ENCODE results near the gene SLC15A3.
A peak's percentile ranks its signal among the peaks of the same experiment; 100 is the strongest.

The SLC15A3 gene

DNA sequence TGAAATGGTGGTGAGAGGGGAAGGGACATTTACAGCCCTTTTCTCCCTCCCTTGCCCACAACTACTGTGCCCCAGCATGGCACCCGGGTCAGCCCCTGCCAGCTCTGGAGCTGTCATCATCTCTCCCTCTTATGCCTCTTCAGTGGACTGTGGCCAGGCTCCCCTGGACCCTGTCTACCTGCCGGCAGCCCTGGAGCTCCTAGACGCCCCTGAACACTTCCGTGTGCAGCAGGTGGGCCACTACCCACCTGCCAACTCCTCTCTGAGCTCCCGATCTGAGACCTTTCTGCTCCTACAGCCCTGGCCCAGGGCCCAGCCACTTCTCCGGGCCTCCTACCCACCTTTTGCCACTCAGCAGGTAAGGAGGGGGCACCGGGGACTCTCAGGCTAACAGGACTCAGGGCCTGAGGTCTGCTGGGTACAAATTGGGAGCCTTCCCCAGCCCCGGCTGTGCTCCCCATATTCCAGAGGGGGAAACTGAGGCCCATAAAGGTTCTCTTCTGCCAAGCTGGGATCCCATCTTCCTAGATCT lies 24.8 kb downstream of the SLC15A3 start:
- DNase-seq, result no peak

DNA sequence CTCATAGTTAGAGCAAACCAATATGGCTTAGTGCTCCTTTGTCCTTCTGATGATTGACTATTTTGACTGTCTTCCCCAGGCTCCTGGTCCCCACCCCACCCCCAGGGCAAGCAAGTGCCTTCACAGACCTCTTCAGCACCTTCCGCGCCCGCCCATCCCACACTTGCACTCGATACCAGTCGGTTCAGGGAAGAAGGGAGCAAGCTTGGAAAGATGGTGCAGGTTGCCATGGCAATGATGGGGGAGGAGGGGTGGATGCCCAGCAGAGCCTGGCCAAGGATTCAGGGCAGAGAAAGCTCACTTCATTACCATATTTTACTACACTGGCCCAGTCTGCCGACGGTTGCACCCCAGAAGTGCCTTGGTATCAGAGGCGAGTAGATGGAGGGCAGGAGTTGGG lies 25.5 kb downstream of the SLC15A3 start:
- DNase-seq, result no peak

DNA sequence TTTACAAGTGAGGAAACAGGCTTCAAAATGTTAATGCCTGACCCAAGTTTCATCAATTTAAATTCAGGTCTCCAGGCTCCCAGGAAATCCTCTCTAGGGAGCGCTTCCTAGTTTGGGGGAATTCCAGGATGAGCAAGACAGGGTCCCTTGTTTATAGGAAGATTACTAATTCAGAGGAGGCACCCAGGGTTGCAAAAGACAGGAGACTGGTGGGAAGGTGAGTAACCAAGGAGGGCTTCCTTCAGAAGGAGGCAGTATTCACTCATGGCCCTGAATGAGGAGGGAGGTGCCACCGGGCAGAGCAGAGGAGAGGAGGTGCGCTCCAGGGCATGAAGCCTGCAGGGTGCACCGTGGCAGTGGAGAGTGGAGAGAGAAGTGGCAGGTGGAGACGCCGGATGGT lies 26.1 kb downstream of the SLC15A3 start:
- DNase-seq, result no peak

DNA sequence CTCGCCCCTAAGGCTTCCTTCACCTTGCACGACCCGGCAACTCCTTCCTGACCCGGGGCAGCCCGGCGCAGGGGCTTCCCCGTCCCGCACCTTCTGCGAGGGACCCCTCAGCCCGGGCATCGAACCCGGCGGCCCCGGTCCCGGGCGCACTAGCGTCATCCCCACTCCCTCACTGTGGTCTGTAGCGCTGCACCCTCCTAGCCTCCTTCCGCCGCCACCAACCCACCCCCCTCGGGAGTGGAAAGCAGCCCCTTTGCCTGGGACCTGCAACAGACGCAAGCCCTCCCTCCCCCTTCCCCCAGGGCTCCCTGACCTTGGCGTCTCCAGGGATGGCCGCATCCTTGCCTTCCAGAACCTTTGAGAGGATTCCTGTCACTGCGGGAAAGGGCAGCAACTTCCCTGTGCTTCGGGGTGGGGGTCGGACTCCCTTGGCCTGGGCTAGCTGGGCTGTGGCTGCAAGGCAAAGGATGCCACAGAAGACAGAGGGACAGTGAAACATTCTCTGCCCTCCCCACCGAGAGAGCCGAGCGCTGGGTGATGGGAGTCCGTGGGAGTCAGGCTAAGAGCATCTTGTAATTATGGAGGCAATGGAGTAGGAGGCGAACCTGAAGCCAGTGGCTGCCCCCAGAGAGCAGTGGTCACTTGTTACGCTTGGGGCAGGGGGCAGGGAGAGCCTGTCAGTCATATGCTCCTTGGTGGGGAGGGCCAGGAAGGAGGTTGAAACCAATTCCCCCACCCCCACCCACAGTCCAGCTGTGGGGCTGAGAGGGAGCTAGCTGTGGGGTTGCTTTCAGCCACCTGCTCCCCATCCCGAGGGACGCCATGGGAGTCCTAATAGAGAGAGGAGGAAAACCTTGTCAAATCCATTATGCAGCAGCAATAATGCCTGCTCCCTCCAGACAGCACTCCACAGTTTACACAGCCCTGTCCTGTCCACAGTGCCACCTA lies 26.8 kb downstream of the SLC15A3 start:
- DNase-seq, result no peak

DNA sequence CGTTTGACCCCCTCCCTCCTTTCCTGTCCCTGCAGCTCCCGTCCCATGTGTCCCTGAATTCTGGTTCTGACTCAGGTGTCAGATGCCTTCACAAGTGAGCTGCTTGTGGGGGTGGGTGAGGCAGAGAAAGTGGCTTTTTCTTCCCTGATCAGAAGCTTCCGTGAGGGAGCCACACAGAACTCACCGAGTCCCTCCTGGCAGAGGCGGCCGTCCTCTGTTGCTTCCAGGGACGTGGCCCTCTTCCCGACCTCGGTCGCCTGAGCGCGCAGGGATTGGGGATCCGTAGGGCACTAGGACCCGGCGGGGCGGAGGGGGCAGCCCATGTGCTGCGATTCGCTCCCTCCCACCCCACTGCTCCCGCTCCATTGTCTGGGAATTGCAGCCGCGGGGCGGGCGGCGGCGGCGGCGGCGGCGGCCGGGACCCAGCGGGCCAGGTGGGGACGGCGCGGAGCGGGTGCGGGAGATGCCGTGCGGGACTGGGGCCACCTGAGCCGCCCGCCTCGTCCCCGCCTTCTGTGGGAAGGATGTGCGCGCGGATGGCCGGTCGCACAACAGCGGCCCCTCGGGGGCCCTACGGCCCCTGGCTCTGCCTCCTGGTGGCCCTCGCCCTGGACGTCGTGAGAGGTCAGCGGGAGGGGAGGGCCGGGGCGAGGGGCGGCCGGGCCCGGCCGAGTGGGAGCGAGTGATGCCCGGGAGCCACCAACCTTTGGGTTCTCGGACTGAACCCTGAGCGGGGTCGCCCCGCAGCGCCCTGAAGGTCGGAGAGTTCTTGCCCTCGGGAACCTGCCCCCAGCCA lies 27.7 kb downstream of the SLC15A3 start, which contains the start of gene TMEM132A:
TMEM132A (plus strand) TSS at position 351 of the 796 bp plus-strand sequence; CDS start at position 525, 174 bp downstream.
- peak; percentile 66 for DNase-seq

DNA sequence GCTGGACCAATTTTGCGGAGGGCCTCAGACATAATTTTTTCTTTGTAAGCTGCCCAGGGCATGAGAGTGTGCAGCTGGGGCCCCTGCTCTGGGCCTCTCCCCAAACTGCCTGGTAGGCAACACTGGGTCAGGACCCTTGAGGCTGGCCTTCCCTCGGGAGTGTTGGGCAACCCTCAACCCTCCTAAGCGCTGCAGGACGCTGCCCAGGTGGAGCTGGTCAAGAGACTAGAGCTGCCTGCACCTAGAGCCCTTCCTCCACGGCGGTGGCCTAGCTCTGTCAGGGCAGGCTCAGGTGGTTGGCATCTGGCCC lies 28.2 kb downstream of the SLC15A3 start:
- no peak for DNase-seq

DNA sequence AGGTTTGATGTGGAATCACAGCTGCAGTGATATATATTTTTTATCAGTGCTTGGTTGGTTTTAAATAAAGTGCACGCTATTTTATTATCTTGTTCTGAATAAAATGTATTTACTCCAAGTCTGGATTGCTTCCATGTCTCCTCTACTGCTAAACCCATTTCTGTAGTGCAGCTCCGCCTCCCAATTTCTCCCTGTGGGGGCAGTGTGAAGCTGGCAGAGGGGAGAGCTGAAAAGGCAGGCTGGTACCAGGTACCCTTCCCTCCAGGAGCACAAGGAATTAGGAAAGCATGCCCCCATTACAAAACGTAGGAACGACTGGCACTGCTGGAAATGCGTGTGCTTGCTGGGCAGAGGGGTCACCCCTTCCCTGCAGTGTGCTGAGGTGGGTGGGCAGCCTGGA lies 28.6 kb downstream of the SLC15A3 start:
- no peak for DNase-seq

DNA sequence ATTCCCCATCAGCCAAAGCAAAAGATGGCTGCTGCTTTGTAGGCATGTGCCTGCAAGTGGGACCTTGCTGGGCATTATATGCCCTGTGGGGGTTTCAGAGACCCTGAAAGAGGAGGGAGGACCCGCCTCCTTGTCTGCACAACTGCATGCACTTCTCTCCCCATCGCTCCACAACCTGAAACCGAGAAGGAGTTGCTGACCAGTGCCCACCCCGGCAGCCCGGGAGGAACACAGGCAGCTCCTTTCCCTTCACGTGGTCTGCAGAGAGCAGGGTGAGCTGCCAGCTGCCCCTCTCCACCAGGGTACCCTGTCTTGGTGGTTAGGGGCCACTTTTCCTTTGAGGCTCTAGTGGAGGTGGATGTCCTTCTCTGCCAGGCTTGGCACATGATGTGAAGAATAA lies 29.1 kb downstream of the SLC15A3 start:
- DNase-seq, result no peak

DNA sequence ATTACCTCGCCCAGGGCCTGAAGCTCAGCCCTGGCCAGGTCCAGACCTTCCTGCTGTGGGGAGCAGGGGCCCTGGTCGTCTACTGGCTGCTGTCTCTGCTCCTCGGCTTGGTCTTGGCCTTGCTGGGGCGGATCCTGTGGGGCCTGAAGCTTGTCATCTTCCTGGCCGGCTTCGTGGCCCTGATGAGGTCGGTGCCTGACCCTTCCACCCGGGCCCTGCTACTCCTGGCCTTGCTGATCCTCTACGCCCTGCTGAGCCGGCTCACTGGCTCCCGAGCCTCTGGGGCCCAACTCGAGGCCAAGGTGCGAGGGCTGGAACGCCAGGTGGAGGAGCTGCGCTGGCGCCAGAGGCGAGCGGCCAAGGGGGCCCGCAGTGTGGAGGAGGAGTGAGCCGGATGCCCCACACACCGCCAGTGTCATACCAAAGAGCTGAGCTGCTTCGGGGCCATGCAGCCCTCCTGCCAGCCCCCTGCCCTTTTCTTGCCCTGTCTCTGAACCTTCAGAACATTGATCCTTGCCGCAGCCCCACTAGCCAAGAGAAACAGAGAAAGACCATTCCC lies 30.1 kb downstream of the SLC15A3 start:
- no peak for DNase-seq

DNA sequence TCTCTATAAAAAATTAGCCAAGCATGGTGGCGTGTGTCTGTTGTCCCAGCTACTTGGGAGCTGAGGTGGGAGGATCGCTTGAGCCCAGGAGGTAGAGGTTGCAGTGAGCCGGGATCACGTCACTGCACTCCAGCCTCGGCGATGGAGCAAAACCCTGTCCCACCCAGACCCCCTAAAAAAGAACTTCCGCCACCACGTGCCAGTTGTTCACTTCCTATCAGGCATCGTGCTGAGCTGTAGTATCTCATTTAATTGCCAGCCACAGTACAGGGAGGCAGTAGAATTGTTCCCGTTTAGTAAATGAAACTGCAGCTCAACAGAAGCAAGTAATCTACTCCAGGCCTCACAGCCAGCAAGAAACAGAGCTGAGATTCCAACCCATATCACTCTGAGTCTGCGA lies 30.7 kb downstream of the SLC15A3 start:
- DNase-seq, result no peak

DNA sequence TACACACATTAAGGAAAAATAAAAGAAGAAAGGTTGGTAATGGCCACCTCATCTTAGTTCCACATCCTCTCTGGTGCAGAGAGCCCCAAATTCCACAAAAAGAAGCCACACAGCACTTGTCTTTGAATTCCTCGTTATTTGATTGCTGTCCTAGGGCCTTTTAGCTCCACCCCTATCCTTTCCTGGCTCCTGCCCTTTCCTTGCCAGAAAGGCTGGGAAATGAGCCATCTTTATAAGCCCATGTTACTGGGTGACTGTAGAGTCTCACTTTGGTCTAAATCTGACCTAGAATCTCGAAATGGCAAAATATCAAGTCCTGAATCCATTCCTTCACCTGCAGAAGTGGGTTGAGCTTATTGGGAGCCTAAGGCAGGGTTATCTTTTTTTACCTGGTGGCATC lies 32.0 kb downstream of the SLC15A3 start:
- no peak for DNase-seq

DNA sequence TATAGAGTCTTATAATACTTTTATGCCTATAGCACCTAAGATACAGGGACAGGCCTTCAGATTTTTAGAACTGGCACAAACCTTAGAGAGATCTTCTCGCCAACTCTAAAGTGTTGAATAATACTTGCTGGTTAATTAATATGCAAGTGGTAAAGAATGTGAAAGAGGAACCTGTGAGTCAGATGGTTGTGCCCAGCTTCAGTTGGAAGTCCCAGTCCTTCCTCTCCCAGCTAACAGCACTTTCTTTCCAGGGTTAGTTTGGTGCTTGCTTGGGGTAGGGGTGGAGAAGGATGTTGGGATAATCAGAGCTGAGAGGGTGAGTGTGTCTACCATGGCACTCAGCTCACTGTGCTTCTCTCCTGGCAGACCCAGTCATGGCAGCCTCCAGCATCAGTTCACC lies 32.7 kb downstream of the SLC15A3 start:
- DNase-seq, result no peak

DNA sequence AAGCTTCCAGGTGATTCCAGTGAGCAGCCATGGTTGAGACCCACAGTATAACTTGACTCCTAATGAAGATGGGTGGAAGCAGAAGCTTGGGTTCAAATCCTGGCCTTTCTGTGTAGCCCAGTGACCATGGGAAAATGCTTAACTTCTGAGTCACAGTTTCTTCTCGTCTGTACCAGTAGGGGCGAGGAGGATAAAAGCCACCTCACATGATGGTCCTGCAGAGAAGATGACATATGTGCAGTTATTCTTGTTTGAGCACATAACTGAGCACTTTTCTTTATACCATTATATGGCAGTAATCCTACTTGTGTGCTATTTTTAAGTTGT lies 33.1 kb downstream of the SLC15A3 start:
- DNase-seq, result no peak

DNA sequence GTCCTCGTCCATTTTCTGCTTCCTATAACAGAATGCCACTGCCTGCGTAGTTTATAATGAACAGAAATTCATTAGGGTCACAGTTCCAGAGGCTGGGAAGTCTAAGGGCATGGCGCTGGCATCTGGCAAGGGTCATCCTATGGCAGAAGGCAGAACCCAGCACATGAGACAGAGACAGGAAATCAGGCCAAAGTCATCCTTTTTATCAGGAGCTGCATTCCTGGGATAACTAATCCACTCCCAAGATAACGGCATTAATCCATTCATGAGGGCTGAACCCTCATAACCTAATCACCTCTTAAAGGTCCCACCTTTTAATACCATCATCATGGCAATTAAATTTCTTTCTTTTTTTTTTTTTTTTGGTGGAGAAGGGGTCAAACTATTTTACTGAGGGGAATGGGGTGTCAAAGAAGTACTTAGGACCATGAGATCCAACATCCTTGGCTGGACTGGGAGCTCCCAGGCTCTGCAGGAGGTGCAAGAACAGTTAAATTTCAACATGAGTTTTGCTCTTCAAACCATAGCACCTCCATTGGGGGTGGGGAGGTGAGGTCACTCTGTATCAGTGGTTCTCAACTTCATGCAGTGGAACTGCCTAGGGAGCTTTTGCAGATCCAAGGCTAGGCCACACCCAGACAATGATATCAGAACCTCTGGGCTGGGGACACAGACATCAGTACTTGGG lies 33.6 kb downstream of the SLC15A3 start:
- no peak for DNase-seq

DNA sequence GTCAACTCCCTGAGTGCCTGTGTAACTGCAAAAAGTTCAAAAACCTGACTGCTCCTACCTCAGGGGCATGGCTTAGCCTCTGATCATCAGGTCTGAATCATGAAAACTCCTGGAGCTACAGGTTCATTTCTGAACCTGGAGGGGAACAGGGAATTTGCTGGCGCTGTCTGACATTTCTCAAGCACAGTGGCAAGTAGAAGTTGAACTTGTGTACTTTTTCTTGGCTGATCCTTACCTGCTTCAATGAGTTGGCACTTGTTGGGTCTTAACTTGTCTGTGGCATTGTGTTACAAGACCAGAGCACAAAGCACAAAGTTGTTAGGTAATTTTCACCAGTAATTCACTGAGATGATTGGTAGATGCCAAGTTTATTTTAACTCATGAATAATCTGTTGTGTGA lies 34.7 kb downstream of the SLC15A3 start:
- no peak for DNase-seq

DNA sequence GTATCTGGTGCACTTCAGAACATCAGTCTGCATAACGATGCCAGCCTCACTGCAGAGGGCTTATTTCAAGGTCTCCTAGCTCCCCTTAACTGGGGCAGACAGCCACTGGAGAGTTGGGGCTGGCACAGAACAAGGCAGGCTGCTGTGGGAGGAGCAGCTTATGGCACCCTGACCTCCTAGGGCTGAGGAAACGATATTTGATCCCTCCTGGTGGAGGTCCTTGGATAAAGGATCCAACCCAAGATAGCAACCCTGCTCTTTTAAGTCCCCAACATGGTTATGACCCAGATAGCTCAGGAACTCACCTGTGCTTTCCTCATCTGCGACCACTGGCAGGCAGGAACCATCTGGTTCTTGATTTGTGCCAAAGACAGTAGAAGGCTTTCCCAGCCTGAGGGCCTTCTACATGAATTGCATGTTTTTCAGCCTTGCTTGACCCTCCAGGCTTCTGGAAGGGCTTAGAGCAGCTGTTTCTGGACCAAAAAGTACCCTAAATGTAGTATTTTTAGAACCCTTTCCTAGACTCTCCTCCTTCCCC lies 35.2 kb downstream of the SLC15A3 start:
- no peak for DNase-seq

DNA sequence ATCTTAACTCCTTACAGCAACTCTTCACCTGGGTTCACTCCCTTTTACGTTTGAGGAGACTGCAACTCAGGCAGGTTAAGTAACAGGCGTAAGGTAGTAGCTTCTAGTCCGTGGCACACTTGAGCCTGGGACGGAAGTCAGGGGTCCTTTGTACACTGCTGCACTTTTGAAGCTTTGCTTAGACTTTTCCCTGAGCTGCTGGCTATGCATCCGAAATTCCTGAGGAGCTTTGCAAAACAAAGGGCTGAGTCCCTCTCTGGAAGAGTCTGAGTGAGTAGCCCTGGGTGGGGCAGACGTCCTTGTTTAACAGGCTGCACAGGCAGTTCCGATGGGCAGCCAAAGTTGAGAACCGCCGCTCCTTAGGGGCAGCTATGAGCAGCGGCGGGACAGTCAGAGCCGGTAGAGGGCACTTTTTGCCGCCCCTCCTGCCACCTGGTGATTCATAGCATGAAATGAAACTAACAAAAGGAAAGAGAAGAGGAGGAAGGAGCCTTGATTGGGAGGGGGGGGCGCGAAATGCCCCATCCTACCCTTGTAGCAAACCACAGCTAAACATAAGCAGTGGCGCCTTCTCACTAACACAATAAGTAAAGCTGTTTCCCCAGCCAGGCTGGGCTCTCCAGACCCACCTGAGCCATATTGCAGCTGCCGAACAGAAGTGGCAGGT lies 36.6 kb downstream of the SLC15A3 start:
- DNase-seq, result no peak

DNA sequence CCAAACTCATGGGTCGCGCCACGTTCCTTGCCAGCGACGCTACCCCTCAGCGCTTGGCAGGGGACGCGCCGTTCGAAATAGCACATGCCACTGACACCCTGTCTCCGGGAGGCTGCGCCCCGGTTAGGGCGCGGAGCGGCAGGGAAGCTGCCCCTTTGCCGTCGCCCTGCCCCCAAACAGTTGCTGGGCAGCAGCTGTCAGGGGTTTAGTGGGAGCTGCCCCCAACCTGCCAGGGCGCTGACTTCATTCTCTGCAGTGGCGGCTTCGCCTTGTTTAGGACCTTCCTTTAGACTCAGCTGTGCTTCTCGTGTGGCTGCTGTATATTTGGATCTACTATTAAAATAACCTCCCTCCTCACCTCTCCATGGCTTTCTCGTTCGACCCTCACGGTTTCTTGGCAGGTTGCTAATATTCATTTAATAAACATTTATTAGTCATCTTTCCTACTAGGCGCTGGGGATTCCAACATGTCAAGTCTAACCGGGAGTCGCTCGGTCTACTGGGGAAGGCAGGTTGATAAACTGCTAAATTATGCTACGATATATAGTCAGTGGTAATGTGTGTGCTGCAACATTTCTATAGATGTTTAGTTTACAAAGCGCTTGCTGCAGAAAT lies 37.2 kb downstream of the SLC15A3 start:
- DNase-seq, result no peak

DNA sequence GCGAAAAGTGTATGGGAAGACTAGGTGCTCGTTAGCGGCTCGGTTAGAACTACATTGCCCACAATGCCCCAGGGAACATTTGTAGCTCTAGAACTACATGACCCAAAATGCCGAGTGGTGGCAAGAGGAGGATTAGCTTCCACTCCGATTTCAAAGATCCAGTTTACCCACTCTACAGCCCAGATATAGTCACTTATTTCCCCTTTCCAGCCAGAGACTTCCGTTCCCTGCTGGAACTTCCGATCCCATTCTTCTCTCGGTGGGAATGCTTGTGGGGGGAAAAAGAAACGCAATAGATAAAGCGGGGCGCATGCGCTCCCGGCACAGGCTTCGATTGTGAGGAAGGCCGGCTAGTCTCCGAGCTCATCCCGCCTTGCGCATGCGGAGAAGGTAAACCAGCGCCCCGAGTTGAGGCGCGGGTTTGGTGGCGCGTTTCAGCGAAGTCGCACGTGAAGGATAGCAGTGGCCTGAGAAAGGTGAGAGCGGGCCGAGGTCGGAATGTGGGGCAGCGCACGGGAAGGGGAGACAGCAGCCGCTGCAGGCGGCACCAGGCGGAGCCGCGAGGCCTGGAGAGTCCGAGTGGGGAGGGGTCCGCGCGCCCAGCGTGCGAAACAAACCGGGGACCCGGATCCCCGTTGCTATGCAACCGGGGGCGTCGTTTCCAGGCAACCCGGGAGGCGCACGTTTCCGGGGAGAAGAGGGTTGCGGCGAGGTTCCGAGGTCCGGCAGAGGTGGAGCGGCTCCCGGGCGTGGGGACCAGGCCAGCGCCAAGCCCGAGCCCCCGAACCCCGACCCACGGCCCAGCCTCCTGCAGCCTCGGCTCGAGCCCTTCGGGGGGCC lies 38.0 kb downstream of the SLC15A3 start, which contains the start of gene TMEM109:
TMEM109 (plus strand) TSS at position 366 of the 840 bp plus-strand sequence. CDS start 5,536 bp downstream, outside the sequence.
- peak; percentile 81 for DNase-seq

DNA sequence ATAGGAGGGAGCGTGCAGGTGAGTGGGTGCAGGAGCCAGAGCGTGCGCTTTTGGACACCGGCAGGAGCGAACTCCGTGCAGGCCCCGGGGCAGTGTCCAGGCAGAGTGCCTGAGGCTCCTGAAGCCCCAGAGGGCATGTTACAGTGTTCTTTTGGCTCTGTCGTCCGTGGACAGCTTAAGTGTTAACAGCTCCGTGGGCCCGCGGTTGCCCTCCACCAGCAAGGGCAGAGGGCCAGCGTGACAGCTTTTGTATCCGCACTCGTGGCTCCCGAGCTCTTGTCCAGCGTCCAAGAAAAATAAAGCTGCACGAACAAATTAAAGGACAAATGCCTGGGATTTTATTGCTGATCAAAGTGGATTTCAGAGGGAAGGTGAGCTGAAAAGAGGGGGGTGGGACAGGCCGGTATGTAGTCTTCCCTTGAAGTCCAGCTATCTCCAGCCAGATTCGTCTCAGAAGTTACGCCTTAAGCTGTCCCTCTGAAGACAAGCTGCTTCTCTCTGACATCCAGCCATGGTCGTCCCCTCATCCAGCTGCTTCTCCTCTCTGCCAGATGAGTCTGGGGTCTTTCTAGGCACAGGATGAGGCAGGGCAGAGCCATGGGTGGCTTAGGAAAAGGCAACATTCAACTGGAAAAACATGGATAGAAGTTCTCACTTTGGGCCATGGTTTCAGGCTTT lies 39.0 kb downstream of the SLC15A3 start:
- no peak for DNase-seq

All from NCI-H510A (cell line).